ENCODE results near the gene NPHP4. TPM values are rescaled to one million over a fixed set of nuclear protein-coding genes. Genes with fewer than 3 reads are reported as not detected.

NPHP4 gene
- total RNA-seq, 2 experiments from 2014 or later = 6.2 to 7.7 TPM

DNA sequence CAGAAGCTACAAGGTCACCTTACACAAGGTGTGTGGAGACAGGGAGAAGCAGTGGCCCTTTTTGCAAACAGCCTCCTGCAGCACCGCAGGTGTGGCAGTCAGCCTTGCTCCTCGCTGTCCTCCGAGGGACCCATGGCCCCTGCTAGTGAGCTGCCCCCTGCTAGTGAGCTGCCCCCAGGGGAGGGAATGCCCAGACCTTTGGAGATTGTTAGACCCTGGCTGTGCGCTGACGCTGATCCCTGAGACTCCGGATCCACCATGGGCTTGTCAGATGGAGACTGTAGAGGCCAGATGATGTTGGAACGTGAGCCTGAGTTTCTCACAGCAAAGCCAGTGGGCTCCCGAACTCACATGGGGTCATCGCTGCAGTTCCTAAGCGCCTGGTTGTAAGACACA lies 172.2 kb downstream of the NPHP4 start:
- TF ChIP-seq, protein P1, sequence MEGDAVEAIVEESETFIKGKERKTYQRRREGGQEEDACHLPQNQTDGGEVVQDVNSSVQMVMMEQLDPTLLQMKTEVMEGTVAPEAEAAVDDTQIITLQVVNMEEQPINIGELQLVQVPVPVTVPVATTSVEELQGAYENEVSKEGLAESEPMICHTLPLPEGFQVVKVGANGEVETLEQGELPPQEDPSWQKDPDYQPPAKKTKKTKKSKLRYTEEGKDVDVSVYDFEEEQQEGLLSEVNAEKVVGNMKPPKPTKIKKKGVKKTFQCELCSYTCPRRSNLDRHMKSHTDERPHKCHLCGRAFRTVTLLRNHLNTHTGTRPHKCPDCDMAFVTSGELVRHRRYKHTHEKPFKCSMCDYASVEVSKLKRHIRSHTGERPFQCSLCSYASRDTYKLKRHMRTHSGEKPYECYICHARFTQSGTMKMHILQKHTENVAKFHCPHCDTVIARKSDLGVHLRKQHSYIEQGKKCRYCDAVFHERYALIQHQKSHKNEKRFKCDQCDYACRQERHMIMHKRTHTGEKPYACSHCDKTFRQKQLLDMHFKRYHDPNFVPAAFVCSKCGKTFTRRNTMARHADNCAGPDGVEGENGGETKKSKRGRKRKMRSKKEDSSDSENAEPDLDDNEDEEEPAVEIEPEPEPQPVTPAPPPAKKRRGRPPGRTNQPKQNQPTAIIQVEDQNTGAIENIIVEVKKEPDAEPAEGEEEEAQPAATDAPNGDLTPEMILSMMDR (IDR thresholded peaks at IDR 0.05) = no peak
- peaks cover 3 to 5% of the 10 kb centered on the region in 2 experiments for H3K27me3 ChIP-seq (ENCODE audit: control insufficient read depth in 1 of 2, insufficient read depth in 2 of 2, low read length in 2 of 2)
- H3K9me3 ChIP-seq (ENCODE audit: control insufficient read depth in 1 of 2, insufficient read depth in 1 of 2, low read length in 2 of 2) = peaks cover 0 to 12% of the 10 kb centered on the region in 2 experiments
- H3K4me1 ChIP-seq (ENCODE audit: insufficient read depth, low read length) = no peaks in the 10 kb centered on the region
- no peak for DNase-seq
- no peaks in the 10 kb centered on the region for H3K36me3 Mint-ChIP-seq (ENCODE audit: low read depth)
- H3K9me3 Mint-ChIP-seq = peaks cover 3% of the 10 kb centered on the region
- no peak overlapping the region for H3K4me3 ChIP-seq (ENCODE audit: low read length)
- no peaks in the 10 kb centered on the region for H3K36me3 ChIP-seq (ENCODE audit: insufficient read depth, low read length)
- H3K4me3 Mint-ChIP-seq = no peak overlapping the region
- no peak overlapping the region for H3K27ac ChIP-seq (ENCODE audit: low read depth in 1 of 2, low read length in 2 of 2)
- H3K4me1 Mint-ChIP-seq (ENCODE audit: low read depth) = no peaks in the 10 kb centered on the region
- intact Hi-C loops (cut with DNase I, micrococcal nuclease) = no loop called here
- ATAC-seq (ENCODE audit: poor library complexity) = no peak
- peaks cover 45% of the 10 kb centered on the region for H3K27me3 Mint-ChIP-seq
- no peak overlapping the region for H3K27ac Mint-ChIP-seq
- ChIA-PET POLR2A (no interaction called here), CTCF (no interaction called here)

- ATAC-seq (ENCODE audit: poor library complexity) (no peak), DNase-seq (no peak)
- peaks cover 48% of the 10 kb centered on the region for H3K27me3 Mint-ChIP-seq
- ChIA-PET CTCF (no interaction called here), POLR2A (no interaction called here)
- Histone ChIP-seq H3K4me1 (ENCODE audit: insufficient read depth, low read length) (no peaks in the 10 kb centered on the region), H3K4me3 (ENCODE audit: low read length) (no peak overlapping the region), H3K27me3 (ENCODE audit: control insufficient read depth in 1 of 2, insufficient read depth in 2 of 2, low read length in 2 of 2) (peaks cover 3 to 5% of the 10 kb centered on the region in 2 experiments), H3K9me3 (ENCODE audit: control insufficient read depth in 1 of 2, insufficient read depth in 1 of 2, low read length in 2 of 2) (peaks cover 0 to 12% of the 10 kb centered on the region in 2 experiments), H3K27ac (ENCODE audit: low read depth in 1 of 2, low read length in 2 of 2) (no peak overlapping the region), H3K36me3 (ENCODE audit: insufficient read depth, low read length) (no peaks in the 10 kb centered on the region)
- no peak overlapping the region for H3K27ac Mint-ChIP-seq
- H3K9me3 Mint-ChIP-seq = peaks cover 3% of the 10 kb centered on the region
- no peaks in the 10 kb centered on the region for H3K36me3 Mint-ChIP-seq (ENCODE audit: low read depth)
- intact Hi-C loops (cut with DNase I, micrococcal nuclease) = no loop called here
- no peak overlapping the region for H3K4me3 Mint-ChIP-seq
- TF ChIP-seq, protein P1 (IDR thresholded peaks at IDR 0.05) = no peak
- H3K4me1 Mint-ChIP-seq (ENCODE audit: low read depth) = no peaks in the 10 kb centered on the region
Observed at GRCh38 chr1:5819391-5820025, 172.7 kb downstream of the NPHP4 start.

- Histone ChIP-seq H3K27me3 (ENCODE audit: control insufficient read depth in 1 of 2, insufficient read depth in 2 of 2, low read length in 2 of 2) (peaks cover 3 to 5% of the 10 kb centered on the region in 2 experiments), H3K4me1 (ENCODE audit: insufficient read depth, low read length) (no peaks in the 10 kb centered on the region), H3K9me3 (ENCODE audit: control insufficient read depth in 1 of 2, insufficient read depth in 1 of 2, low read length in 2 of 2) (peaks cover 0 to 12% of the 10 kb centered on the region in 2 experiments), H3K27ac (ENCODE audit: low read depth in 1 of 2, low read length in 2 of 2) (no peak overlapping the region), H3K4me3 (ENCODE audit: low read length) (no peak overlapping the region), H3K36me3 (ENCODE audit: insufficient read depth, low read length) (no peaks in the 10 kb centered on the region)
- no peak for DNase-seq
- TF ChIP-seq, protein P1 (IDR thresholded peaks at IDR 0.05) = no peak
- POLR2A ChIA-PET = no interaction called here
- intact Hi-C loops (cut with DNase I, micrococcal nuclease) = no loop called here
- ATAC-seq (ENCODE audit: poor library complexity) = no peak
- H3K36me3 Mint-ChIP-seq (ENCODE audit: low read depth) = no peaks in the 10 kb centered on the region
- CTCF ChIA-PET = no interaction called here
- H3K27ac Mint-ChIP-seq = no peak overlapping the region
- H3K27me3 Mint-ChIP-seq = peaks cover 48% of the 10 kb centered on the region
- H3K4me1 Mint-ChIP-seq (ENCODE audit: low read depth) = no peaks in the 10 kb centered on the region
- peaks cover 3% of the 10 kb centered on the region for H3K9me3 Mint-ChIP-seq
- H3K4me3 Mint-ChIP-seq = no peak overlapping the region
Observed at GRCh38 chr1:5818755-5819154, 173.5 kb downstream of the NPHP4 start.

All from CD4-positive, alpha-beta T cell (primary cell).